Effector memory CD4-positive, alpha-beta T cell (primary cell): Measurements from ENCODE around the gene PPP1R2.

Experiments
- DNase-seq, 3 donors: peaks; one replicate each; pipeline ENCODE4 v3.0.0-alpha.2; 2020
- H3K27ac ChIP-seq: 2 replicates; pipeline ENCODE4 v1.7.0; 2013; ENCODE audit warnings: mild to moderate bottlenecking, low read length, moderate library complexity; ENCODE audit not compliant: insufficient read depth, poor library complexity, severe bottlenecking
- H3K27me3 ChIP-seq: replicated peaks from 2 replicates; pipeline ENCODE4 v1.7.0; 2013; ENCODE audit warnings: mild to moderate bottlenecking, low read length; ENCODE audit not compliant: insufficient read depth, control insufficient read depth, poor library complexity, severe bottlenecking
- H3K36me3 ChIP-seq: 2 replicates; pipeline ENCODE4 v1.7.0; 2013; ENCODE audit warnings: mild to moderate bottlenecking, low read length, moderate library complexity; ENCODE audit not compliant: control insufficient read depth, insufficient read depth
- H3K4me1 ChIP-seq: 2 replicates; pipeline ENCODE4 v1.7.0; 2013; ENCODE audit warnings: low read length, mild to moderate bottlenecking; ENCODE audit not compliant: control insufficient read depth, insufficient read depth, poor library complexity, severe bottlenecking
- H3K4me3 ChIP-seq: 2 replicates; pipeline ENCODE4 v1.7.0; 2013; ENCODE audit warnings: low read length, low read depth, mild to moderate bottlenecking; ENCODE audit not compliant: insufficient read depth, poor library complexity, severe bottlenecking
- H3K9me3 ChIP-seq: 2 replicates; pipeline ENCODE4 v1.7.0; 2013; ENCODE audit warnings: mild to moderate bottlenecking, low read length, moderate library complexity; ENCODE audit not compliant: control insufficient read depth

The PPP1R2 gene

DNA sequence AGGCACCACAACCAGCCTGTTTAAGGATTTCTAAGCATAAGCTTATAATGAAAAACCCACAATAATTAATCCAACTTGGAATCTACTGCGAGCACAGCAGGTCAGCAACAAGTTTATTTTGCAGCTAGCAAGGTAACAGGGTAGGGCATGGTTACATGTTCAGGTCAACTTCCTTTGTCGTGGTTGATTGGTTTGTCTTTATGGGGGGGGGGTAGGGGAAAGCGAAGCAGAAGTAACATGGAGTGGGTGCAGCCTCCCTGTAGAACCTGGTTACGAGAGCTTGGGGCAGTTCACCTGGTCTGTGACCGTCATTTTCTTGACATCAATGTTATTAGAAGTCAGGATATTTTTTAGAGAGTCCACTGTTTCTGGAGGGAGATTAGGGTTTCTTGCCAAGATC, 25.5 kb upstream of the PPP1R2 start:
- no peak for DNase-seq
- Histone ChIP-seq H3K4me3 (no peak overlapping the region), H3K4me1 (no peaks in the 10 kb centered on the region), H3K27me3 (no peaks in the 10 kb centered on the region), H3K9me3 (no peaks in the 10 kb centered on the region), H3K27ac (no peak overlapping the region), H3K36me3 (no peaks in the 10 kb centered on the region)

DNA sequence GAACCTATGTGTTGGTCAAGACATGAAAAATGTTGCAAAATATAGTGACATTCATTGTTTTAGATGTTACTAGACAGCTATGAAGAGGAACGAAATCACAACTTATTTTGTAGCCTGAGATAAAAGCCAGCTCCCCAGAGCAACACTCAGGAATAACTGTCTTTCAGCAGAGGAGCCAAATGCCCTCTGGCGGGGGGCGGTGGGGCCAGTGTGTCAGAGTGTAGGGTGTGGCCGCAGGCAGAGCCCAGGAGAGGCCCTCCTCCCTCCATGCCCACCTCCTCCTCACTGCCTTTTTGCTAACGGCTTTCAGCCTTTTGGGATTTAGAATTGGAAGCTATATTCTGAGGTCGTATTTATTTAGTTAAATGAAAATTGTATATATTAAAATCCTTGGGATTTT, 23.7 kb upstream of the PPP1R2 start:
- no peak for DNase-seq
- H3K27me3 ChIP-seq: no peaks in the 10 kb centered on the region
- no peaks in the 10 kb centered on the region for H3K9me3 ChIP-seq
- no peaks in the 10 kb centered on the region for H3K36me3 ChIP-seq
- no peaks in the 10 kb centered on the region for H3K4me1 ChIP-seq
- no peak overlapping the region for H3K4me3 ChIP-seq
- H3K27ac ChIP-seq: no peak overlapping the region

DNA sequence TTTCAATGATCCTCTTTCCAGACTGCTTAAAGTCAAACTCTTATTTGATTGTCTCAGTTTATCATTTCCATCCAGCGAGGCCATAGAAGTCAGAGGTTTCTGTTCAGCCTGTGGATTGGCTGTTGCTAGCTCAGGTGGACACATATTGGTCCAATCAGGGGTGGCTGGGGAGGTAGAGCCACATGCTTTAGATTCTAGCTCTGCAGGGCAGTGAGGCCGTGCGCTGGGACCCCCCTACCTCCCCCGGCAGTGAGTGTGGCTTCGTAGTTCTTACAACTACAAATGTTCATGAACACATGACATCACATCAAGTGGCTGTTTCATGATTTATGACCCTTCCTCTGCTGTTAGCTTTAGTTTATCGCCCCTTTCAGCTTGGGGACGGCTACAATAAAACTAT, 22.6 kb upstream of the PPP1R2 start:
- Histone ChIP-seq H3K27ac (no peak overlapping the region), H3K36me3 (no peaks in the 10 kb centered on the region), H3K27me3 (no peaks in the 10 kb centered on the region), H3K4me3 (no peak overlapping the region), H3K4me1 (no peaks in the 10 kb centered on the region), H3K9me3 (no peaks in the 10 kb centered on the region)
- DNase-seq: no peak

GRCh38 chr3:195563317-195563716, 20.2 kb upstream of the PPP1R2 start:
- H3K4me3 ChIP-seq: no peak overlapping the region
- H3K36me3 ChIP-seq: no peaks in the 10 kb centered on the region
- no peaks in the 10 kb centered on the region for H3K9me3 ChIP-seq
- no peak overlapping the region for H3K27ac ChIP-seq
- H3K4me1 ChIP-seq: no peaks in the 10 kb centered on the region
- DNase-seq: no peak
- no peaks in the 10 kb centered on the region for H3K27me3 ChIP-seq

- no peaks in the 10 kb centered on the region for H3K36me3 ChIP-seq
- no peaks in the 10 kb centered on the region for H3K9me3 ChIP-seq
- peaks cover 3% of the 10 kb centered on the region for H3K4me1 ChIP-seq
- no peak overlapping the region for H3K4me3 ChIP-seq
- DNase-seq: no peak
- H3K27ac ChIP-seq: no peak overlapping the region
- H3K27me3 ChIP-seq: no peaks in the 10 kb centered on the region
Observed at GRCh38 chr3:195559723-195560409, 16.7 kb upstream of the PPP1R2 start.

GRCh38 chr3:195558602-195559001, 15.5 kb upstream of the PPP1R2 start:
- no peak overlapping the region for H3K27ac ChIP-seq
- peaks cover 4% of the 10 kb centered on the region for H3K4me1 ChIP-seq
- DNase-seq: peak in 1 of 3 donors; percentile 16
- H3K4me3 ChIP-seq: no peak overlapping the region
- H3K9me3 ChIP-seq: no peaks in the 10 kb centered on the region
- H3K27me3 ChIP-seq: no peaks in the 10 kb centered on the region
- H3K36me3 ChIP-seq: no peaks in the 10 kb centered on the region

GRCh38 chr3:195557322-195557721, 14.2 kb upstream of the PPP1R2 start:
- no peaks in the 10 kb centered on the region for H3K36me3 ChIP-seq
- H3K27me3 ChIP-seq: no peaks in the 10 kb centered on the region
- H3K27ac ChIP-seq: no peak overlapping the region
- no peaks in the 10 kb centered on the region for H3K9me3 ChIP-seq
- H3K4me3 ChIP-seq: no peak overlapping the region
- peaks cover 13% of the 10 kb centered on the region for H3K4me1 ChIP-seq
- no peak for DNase-seq

- no peak for DNase-seq
- no peaks in the 10 kb centered on the region for H3K36me3 ChIP-seq
- no peak overlapping the region for H3K4me3 ChIP-seq
- H3K27me3 ChIP-seq: no peaks in the 10 kb centered on the region
- H3K4me1 ChIP-seq: peaks cover 23% of the 10 kb centered on the region
- H3K9me3 ChIP-seq: no peaks in the 10 kb centered on the region
- H3K27ac ChIP-seq: no peak overlapping the region
Observed at GRCh38 chr3:195556390-195556789, 13.3 kb upstream of the PPP1R2 start.

DNA sequence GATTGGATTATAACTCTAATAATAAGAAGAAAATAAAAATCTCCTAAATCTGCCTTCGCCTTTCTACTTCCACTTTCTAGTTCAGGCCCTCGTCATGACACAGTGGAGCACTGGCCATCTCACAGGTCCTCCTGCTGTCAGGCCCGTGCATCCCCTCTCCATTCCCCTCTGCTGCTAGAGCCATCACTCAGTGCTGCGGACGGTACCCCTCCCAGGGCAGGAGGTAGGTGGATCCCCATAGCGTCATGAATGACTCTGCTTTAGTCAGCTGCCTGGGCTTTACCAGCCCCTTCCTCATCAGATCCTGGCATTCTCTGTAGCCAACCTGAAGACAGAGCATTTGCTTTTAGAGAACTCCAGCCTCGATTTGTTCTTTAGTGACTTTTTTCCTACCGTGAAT, 12.0 kb upstream of the PPP1R2 start:
- no peaks in the 10 kb centered on the region for H3K36me3 ChIP-seq
- peak overlapping the region; percentile 10 for H3K27ac ChIP-seq
- H3K4me1 ChIP-seq: peaks cover 32% of the 10 kb centered on the region
- H3K4me3 ChIP-seq: no peak overlapping the region
- no peaks in the 10 kb centered on the region for H3K27me3 ChIP-seq
- H3K9me3 ChIP-seq: no peaks in the 10 kb centered on the region
- DNase-seq: no peak

DNA sequence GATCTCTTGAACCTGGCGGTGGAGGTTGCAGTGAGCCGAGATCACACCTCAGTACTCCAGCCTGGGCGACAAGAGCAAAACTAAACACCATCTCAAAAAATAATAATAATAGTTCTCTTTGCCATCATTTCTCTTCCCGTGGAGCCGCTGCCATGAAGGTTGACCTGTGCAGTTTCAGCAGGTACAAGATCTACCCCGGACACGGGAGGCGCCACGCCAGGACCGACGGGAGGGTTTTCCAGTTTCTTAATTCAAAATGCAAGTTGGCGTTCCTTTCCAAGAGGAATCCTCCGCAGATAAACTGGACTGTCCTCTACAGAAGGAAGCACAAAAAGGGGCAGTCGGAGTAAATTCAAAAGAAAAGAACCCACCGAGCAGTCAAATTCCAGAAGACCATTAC, 11.3 kb upstream of the PPP1R2 start:
- H3K4me1 ChIP-seq: peaks cover 32% of the 10 kb centered on the region
- no peaks in the 10 kb centered on the region for H3K9me3 ChIP-seq
- H3K27ac ChIP-seq: peak overlapping the region; percentile 23
- H3K36me3 ChIP-seq: no peaks in the 10 kb centered on the region
- H3K4me3 ChIP-seq: no peak overlapping the region
- no peak for DNase-seq
- no peaks in the 10 kb centered on the region for H3K27me3 ChIP-seq
